Activated CD4-positive, alpha-beta T cell treated with anti-CD3 and anti-CD28 coated beads for 1 hour (primary cell): ENCODE measurements around the gene NUDT1.

Experiments
- DNase-seq: peaks from one replicate; pipeline ENCODE4 v3.0.0-alpha.2; 2020

The NUDT1 gene

DNA sequence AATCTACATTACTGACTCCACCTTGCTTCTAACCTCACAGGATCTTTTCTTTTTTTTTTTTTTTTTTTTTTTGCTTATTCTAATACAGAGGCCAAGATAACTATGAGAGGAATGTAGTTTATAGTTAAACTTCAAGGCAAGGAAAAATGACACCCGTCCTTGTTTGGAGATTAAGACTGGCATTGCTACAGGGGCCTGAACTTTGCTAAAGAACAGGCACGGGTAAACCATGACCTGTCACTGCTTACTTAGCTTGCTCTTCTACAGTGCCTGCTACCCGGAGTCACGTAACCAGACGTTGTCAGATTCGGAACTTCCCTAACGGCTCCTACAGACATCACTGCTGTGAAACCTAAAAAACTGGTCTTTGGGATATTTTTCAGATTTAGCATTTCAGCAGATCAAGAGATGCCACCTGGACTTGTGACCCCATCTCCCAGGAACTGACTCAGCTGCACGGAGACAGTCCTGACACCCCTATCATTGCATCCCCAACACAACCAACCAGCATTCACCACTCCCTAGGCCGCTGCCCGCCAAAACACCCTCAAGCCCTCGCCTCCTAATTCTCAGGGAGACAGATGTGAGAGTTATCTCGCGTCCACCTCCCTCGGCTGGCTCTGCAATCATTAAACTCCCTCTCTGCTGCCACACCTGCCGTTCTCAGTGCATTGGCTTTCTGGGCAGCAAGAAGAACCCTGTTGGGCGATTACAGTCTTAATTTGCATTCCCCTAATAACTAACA is 36.8 kb upstream of the NUDT1 start:
- DNase-seq: no peak

DNA sequence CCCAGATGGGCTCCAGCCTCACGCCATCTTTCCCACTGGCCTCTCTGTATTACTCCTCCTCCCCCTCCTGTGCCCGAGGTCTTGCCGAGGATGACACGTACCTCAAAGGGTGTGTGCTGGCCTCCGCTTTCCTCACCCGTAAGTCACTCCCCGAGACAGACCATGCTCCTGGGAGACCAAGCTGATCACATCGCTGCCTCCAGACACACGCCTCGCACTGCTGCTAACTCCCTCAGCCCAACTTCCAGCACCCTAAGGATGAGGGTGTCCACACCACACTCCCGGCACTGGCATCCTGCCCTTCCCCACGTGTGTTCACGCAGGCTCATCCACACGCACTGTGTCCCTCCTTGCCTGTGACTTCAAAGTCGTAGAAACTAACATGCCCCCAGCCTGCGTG is 33.3 kb upstream of the NUDT1 start:
- DNase-seq: no peak

DNA sequence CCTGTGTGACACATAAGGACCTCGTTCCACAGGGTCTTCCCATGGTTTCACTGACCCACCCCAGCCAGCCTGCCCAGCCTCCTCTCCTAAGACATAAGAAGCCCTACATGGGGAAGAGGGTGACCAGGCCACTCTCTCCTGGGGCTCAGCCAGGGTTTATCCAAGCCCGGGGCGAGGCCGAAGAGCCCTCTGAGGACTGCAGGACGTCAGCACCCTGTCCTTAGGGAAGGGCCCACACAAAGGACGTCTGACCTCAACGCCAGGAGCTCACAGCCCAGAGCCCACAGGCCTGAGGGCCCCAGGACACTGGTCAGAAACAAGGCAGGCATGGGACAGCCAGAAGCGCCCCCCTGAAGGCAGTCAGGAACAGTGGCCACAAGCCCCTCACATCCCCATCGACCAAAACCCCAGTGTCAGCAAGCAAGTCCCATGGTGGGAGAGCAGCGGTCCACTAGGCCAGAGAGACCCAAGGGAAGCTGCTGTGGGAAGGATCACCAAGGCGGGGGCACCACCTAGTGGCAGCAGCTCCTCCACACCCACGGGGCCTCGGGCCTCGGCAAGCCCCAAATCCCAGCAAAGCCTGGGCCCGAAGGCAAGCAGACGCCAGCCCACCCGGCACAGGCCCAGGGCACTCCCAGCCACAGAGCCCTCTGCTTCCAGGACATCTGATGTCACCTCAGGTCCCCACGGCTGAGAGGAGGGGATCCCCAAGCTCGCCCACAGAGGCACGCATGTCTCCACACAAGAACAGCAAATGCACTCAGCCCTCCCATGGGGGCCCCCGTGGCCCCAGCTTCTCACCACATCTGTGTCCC is 32.7 kb upstream of the NUDT1 start:
- peak; percentile 20 for DNase-seq

DNA sequence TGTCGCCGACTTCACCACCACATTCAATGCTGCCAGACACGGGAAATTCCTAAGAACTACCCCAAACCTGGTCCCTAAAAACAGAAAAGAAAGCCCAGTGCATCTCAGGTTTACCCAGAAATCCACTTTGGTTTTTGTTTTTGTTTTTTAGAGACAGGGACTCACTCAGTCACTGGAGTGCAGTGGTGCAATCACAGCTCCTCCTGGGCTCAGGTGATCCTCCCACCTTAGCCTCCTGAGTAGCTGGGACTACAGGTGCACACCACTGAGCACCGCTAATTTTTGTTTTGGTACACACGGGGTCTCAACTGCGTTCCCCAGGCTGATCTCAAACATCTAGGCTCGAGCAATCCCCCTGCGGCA is 32.1 kb upstream of the NUDT1 start:
- DNase-seq: no peak

DNA sequence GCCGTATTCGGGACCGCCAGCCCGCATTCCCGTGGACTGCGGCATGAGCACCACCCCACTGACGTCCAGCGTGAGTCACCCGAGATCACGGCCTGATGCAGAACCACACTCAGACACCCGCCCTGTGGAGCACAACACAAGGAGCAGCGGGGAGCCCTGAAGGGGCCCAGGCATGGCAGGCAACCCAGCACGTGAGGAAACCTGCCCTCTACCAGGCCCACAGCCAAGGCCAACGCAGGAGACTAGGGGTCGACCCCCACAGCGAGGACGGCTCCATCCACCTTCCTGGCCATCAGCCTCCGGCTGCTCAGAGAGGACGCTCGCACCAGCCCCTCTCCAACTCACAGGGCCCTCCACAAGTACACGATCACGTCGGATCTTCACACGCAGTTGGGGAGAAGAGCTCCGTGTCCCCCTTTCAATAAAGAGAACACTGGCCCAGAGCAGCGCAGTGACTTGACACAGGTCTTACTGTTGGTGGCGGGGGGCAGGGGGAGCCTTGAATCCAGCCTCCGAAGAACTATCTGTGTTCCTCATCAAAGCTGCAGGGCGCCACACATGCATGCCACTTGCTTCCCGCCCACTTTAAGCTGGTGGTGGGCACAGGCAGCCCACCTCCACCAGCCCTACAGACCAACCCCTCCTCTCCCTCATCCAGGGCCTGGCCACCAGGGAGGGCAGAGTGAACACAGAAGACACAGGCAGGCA is 31.3 kb upstream of the NUDT1 start:
- DNase-seq: no peak

DNA sequence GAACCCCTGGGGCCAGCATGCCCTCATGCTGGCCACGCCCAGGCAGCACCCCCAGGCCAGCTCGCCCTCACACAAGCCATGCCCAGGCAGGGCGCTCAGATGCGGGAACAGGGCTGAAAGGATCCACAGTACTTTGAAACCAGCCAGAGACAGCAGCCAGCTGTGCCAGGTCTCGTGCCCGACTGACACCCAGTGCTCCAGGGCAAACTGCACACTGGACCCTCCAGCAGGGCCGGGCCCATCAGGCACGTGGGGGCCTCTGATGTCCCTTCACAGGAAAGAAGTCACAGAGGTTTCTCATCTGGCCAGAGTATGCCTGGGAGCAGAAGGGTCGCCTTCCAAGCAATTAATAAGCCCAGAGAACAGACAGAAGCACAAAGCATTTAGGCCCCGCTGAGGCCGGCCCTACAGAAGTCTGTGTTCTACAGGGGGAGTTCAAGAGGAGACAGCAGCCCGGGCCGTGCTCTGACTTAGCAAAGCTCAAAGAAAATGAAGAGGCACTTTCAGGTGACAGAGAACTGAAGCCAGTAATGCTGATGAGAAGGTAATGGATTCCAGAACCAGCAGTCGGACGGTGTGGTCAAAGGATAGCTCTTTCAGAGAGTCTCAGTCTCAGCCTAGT is 30.7 kb upstream of the NUDT1 start:
- no peak for DNase-seq

DNA sequence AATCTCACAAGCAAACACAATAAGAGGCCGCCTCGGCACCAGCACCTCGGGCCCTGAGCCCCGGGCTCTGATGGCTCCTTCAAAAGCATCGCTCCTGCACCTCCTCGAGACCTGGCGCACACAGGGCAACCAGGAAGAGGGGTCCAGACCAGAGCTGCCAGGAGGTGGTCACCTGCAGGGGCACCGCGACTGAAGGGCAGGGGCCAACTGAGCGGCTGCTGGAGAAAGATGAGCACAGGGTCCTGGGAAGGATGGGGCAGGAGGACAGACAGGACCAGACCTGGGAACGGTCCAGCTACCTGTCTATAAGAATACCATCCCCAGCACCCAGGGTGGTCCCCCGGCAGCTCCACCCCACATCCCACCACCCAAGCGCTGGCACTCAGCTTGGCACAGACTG is 30.1 kb upstream of the NUDT1 start:
- no peak for DNase-seq

DNA sequence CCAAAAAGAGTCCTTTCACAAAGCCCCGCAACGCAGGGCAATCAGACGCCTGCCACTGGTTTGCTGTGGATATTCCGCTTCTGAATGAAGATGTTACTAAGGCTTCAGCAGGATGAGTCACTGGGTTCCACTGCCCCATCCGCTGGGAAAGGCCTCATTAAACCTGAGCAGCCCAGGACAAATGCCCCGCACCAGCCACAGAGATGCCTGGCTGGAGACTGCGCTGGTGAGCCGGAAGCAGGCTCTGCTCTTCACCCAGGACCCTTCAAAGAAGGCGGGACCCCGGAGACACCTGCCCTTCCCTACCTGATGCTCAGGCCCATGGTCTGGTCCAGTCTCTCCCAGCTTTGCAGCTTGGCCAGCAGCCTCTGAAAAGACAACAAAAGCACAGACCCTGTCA is 29.1 kb upstream of the NUDT1 start:
- no peak for DNase-seq

DNA sequence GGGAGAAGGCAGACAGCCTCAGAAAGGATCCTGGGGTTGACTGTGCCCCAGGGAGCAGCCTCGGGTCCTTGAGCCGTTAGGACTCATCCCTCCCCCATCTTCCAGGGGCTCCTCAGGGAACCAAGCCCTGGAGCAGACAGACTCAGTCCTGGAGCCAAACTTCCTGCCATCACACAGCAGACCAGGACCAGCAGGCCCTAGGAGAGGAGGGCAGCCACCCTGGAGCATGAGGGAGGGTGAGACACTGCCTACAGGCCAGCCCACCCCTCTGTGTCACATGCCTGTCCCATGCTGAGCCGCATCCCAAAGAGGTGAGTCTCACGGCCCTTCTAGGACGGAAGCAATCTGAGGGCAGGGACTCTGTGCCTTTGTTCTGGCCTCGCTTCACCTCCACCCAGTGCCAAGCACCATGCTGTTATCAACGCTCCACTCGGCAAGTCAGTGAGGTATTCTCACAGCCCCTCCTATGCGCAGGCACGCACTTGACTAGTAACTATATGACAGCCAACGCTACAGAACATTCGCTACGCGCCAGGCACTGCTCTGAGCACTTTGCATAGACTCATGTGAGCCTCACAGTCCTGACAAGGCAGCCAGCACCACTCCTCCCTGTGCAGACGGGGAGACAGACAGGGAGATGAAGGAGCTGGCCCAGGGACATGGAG is 28.3 kb upstream of the NUDT1 start:
- no peak for DNase-seq

DNA sequence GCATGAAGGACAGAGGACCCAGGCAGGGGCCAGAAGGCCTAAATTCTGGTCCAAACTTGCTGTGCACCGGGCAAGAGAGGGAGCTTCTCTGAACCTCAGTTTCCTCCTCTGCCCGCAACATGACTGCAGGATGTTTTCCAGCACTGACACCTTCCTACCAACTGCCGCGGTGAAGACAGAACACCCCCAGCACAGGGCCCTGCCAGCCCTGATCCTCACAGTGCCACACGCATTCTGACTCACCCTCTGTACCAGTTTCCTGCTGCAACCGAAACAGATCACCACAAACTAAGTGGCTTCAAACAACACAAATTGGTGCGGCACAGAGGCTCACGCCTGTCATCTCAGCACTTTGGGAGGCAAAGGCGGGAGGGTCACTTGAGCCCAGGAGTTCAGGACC is 27.4 kb upstream of the NUDT1 start:
- no peak for DNase-seq

DNA sequence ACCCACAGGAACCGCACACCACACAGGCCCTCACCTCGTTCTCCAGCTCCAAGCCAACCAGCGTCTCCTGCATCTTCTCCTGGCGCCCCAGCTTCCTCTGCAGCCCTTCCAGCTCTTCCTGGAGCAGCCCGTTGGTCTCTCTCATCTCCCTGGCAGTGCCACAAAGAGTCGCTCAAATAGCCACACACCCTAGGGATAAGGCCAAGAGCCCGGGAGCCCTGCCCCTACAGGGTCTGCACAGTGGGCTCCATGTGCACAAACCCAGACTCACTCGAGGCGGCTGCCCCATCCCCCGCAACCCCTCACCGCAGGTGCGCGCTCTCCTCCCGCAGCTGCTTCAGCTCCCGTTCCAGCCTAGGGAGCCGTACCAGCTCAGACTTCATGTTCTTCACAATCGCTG is 26.2 kb upstream of the NUDT1 start:
- DNase-seq: no peak

DNA sequence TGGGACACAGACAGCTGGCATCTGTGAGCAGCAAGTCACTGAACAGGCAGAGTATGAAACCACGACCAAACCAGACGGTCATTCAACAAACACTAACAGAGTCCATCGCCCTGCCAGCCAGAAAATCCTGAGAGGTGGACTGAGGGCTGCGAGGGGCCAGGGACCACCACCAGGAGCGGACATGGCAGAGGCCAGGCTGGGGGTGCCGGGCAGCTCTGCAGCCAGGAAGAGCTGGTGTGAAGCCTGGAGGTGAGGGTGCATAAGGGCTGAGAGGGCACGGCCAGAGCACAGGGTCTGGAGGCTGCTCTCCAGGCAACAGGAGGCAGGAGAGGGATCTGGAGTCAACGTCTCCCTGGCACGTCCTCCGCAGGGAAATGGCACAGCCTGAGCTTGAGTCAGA is 24.8 kb upstream of the NUDT1 start:
- DNase-seq: no peak

DNA sequence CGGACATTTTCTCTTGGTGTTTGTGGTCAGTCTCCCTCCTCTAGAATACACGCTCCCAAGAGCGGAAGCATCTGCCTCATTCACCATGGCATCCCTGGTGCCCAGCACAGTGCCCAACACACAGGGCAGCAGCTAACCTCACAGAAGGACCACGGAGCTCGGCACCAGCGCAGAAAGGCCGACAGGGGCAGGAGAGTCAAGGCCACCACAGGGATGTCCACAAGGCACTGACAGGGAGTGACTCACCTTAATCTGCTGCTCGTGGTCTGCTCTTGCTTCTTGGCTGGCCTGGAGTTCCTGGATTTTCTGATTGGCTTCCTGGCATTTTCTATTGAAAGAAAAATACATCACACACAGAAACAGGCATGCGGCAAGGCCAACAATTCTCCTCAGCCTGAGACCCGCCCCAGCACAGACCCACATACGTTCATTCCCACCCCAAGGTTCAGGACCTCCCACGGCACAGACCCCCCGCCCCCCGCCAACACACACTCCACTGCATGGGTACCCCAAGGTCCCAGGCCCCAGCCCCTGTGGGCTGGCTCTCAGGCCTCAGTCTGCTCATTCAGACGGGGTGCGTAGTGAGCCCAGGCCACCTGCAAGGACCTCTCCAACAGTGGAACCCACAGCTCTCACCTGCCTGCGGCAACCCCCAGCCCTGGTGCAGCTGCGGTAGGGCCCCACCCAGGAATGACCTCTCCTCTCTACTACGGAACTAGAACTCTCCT is 24.1 kb upstream of the NUDT1 start:
- DNase-seq: no peak

DNA sequence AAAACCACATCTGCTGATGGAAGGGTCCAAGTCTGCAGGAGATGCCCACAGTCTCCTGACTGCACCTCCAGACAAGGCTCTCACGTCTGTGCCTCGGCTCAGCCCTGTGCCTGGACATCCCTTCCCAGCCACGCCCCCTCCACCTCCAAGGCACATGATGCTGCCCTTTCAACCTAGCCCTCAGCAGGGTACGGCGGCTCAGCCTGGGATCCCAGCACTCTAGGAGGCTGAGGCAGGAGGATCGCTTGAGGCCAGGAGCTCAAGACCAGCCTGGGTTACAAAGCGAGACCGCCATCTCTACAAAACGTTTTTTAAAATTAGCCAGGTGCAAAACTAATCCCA is 23.6 kb upstream of the NUDT1 start:
- no peak for DNase-seq

DNA sequence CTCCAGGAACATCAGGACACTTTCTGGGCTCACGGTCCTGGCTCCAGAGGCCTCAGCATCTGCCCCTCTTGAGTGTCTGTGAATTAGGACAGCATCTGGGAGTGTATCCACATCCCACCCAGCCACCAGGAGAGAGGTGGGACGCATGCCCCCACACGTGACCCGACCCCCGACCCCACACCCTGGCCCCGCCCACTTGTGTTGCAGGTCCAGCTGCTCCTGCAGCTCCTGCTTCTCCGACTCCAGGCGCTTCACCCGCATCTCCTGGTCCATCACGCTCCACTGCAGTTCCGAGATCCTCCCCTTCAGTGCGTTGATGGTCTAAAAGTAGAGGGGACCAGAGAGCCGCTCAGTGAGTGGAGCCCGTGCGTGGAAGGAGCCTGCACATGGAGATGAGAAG is 22.9 kb upstream of the NUDT1 start:
- no peak for DNase-seq

DNA sequence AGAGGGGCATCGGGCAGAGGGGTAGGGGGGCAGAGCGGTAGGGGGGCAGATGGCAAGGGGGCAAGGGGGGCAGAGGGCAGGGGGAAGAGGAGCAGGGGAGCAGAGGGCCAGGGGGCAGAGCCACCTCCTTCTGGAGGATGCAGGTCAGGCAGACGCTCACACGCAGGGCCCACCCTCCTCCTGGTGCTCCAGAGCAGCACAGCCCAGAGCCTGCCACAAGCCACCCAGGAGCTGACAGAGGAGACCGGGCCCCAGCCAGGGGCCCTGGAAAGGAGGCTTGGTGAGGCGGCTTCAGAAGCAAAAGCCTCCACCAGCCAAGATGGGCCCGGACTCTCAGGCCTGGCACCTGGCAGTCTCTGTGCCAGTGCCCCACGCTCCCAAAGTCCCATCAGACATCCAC is 22.4 kb upstream of the NUDT1 start:
- DNase-seq: no peak

DNA sequence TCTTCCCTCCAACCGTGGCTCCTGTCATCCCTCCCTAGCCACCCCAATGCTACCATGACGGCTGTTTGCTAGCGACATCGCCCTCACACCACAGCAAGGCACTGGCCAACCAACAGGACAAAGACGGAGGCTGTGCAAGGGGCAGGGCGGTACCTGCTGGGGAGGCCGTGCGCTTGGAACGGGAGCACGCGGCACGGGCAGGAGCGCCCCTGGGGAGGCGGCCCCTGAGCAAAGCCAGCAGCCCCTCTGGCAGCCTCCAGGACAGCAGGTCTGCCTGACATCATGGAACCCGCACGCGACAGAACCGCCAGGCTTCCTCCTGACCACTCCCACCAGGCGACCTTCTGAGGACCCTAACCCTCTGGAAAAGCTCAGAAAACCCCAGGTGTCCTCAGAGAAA is 22.0 kb upstream of the NUDT1 start:
- no peak for DNase-seq

DNA sequence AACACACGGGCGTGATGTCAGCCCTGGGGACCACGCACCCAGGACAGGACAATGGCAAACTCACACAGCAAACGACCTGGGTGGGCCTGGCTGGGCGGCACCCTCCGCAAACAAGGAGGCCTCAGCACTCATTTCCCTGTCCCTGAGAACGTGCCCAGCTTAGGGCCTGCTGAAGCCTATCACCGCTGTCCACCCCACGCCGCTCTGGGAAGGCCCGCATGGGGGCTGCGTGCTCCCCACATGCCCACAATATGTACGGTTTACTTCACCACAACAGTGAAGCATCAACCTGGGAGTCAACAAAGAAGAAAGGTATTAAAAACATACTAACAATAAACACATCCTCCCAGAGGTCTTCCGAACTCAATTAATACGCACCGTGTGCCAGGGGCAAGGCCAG is 21.5 kb upstream of the NUDT1 start:
- DNase-seq: no peak

DNA sequence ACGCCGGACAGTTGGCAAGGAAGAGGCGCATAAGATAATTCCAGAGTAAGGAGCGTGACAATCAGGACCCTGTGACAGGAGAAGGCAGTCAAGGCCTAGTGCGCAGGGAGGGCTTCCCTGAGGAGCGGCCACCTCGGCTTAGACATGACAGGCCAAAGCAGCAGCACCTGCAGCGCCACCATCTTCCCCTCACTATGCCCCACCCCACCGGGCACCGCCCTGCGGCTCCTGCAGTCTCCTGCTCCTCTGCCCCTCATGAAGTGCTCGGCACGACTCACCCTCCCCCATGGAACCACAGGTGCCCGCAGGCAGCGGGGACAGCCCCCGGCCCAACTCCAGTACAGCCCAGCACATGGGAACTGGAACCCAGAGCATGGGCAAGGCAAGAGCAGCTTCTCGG is 21.1 kb upstream of the NUDT1 start:
- no peak for DNase-seq

DNA sequence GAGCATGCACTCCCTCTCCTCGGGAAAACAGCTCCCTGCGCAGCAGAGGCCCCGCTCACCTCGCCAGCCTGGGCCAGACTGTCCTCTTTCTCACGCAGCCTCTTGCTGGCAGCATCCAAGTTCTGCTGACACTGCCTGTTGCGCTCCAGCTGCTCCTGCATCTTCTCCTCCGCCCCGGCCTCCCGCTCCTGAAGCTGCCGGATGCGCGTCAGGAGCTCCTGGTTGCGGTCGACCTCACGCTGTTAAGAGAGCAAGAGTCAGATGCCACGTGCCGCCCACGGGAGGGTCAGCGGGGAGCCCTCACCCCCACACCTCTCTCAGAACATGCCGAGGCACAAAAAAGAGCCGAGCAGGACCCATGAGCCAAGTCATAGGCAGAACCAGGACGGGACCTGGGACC is 19.5 kb upstream of the NUDT1 start:
- DNase-seq: no peak

DNA sequence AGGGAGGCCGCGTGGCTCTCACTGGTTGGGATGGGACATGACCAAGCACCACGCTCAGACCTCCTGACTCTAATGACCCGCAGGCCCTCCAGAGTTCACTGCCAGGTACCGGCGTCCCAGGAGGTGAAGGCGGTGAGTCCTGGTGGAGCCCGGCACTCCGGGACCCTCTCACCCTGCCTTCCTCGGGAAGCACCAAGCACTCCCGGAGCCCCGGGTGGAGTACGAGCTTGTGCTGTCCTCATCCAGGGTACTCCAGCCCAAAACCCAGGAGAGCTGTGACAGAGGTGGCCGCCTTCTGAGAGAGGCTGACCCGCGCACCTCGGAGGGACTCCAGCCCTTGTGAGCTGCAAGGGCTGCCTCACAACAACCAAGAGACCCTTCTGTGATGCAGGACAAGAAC is 18.7 kb upstream of the NUDT1 start:
- DNase-seq: no peak

DNA sequence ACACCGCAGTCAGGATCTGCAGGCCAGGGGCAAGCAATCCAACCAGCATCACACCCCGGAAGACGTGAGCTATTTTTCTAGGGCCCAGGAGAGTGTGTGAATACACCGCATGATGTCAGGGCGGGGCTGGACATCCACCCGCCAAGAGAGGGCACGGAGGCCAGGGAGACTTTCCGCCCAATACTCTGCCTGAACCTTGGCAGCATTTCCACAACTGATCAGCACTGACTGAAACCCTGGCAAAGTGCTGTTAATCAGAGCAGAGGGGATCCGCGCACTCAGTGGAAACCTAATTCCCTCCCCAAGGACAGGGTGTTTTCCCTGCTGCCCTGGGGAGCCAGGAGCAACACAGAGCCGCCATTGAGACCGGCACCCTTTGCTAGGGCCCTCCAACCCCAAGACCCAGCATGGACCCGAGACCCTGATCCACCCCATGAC is 17.5 kb upstream of the NUDT1 start:
- DNase-seq: no peak

DNA sequence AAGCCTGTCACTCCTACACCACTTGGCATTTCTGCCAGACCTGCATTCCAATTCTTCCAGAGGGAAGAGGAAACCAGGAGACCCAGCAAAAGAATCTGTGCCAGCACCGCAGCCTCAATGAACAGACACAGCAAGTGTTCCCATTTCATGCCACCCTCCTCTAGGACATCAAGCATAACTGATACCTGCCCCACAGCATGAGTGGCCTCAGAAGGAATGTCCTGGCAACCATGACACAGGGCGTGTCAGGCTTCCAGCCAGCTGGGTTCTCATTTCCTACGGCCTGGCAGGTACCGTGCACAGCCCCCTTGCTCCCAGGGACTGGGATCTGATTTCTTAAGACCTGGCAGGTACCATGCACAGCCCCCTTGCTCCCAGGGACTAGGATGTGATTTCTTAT is 17.1 kb upstream of the NUDT1 start:
- no peak for DNase-seq
